GM12874 (cell line): Measurements from ENCODE around the gene NHS.

Source experiments
- TF ChIP-seq, protein P1 (sequence below): IDR thresholded peaks from 2 replicates; pipeline ENCODE4 v1.5.1; 2011; ENCODE audit warnings: low read depth, mild to moderate bottlenecking, control low read depth, low read length, moderate library complexity; ENCODE audit not compliant: insufficient read depth

NHS gene

DNA sequence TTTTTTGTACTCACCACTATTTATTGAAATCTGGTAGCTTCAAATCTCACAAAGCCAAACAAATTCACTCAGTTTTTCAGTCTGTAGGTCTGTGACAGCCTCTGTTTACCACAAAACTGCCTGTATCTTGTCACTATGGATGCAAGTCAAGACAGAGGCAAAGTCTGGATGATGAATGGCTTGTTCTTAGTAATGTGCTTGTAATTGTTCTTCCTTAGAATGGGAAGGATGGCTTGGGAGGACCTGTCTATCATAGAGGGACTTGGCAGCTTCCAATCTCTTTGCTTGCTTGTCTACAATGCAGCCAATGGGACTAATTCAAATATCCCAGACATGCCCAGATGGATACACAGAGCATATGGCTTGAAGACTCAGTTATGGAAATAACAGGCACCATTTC is 221.1 kb downstream of the NHS start:
- TF ChIP-seq, protein P1, sequence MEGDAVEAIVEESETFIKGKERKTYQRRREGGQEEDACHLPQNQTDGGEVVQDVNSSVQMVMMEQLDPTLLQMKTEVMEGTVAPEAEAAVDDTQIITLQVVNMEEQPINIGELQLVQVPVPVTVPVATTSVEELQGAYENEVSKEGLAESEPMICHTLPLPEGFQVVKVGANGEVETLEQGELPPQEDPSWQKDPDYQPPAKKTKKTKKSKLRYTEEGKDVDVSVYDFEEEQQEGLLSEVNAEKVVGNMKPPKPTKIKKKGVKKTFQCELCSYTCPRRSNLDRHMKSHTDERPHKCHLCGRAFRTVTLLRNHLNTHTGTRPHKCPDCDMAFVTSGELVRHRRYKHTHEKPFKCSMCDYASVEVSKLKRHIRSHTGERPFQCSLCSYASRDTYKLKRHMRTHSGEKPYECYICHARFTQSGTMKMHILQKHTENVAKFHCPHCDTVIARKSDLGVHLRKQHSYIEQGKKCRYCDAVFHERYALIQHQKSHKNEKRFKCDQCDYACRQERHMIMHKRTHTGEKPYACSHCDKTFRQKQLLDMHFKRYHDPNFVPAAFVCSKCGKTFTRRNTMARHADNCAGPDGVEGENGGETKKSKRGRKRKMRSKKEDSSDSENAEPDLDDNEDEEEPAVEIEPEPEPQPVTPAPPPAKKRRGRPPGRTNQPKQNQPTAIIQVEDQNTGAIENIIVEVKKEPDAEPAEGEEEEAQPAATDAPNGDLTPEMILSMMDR: no peak

GRCh38 chrX:17596546-17597205 is 221.7 kb downstream of the NHS start:
- TF ChIP-seq, protein P1: no peak

DNA sequence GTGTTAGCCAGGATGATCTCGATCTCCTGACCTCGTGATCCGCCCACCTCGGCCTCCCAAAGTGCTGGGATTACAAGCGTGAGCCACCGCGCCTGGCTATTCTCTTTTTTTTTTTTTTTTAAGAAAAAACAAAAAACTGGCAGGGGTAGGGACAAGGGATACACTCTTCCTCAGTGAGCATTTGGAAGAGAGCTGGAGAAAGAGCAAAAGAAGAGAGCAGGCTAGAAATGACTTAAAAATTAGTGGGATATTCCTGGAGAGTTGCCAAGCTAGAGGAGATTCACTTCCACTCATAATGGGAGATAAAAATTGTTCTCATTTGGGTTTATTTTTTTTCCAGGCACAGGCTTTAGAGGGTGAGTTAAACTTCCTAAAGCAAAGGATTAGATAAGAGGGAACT is 222.3 kb downstream of the NHS start:
- TF ChIP-seq, protein P1: no peak

GRCh38 chrX:17597836-17598439 is 222.9 kb downstream of the NHS start:
- TF ChIP-seq, protein P1: no peak

DNA sequence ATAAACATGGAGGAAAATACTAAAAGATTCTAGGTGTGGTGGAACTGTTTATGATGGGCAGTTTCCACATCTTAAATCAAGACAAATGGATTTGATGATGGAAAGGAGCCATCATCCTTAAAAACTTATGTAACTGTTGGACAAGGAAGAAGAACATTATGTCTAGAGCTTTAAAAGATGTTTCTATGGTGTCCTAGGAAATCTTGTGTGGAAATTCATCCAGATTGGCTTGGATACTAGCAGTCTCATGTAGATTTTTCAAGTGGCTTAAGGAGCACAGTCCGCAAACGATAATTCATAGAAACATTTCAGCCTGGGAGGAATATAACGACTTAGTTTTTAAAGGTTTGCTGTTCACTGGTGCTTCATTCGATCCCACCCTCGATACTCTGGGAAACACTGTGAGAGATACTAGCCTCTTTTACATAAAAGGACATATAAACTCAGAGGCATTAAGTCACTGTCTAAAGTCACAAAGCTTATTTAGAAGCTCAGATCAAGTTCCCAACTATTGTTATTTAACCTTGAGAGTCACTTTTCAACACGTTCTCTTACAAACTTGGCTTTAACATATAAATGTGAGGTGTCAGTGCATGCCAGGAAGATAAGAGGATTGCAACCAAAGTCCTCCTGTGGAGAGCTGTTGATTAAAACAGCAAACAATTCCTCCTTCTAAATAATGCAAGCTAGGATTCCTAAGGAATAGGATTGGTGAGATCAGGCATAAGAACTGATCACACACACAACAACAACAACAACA is 226.6 kb downstream of the NHS start:
- TF ChIP-seq, protein P1: no peak

- TF ChIP-seq, protein P1: no peak
Measured at GRCh38 chrX:17602245-17602644, 227.2 kb downstream of the NHS start.

DNA sequence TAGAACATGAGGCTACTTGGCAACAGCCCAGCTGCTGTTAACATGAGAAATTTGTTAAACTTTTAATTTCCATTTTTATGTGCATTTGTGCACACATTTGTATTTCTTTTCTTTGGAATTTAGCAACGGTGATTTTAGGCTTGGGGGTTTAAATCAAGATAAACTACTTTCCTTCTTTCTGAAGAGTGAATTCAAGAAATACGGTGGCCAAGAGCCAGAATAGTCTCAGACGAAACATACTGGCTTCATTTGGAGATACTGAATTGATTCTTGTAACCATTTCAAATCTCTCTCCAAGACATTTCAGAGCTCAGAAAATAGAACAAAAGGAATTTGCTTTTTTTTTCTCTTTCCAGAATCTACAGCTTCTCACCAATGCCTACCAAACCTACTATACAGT is 228.2 kb downstream of the NHS start:
- TF ChIP-seq, protein P1: no peak
